Activated CD4-positive, alpha-beta T cell treated with anti-CD3 and anti-CD28 coated beads for 48 hours (primary cell): ENCODE results near the gene OR2AG2.
"Not testable (repeated sequence)": the region's sequence is repeated elsewhere in the genome, so short reads cannot be mapped to it uniquely, and the experiment has no call there.

Source experiments
- DNase-seq: peaks from one replicate; pipeline ENCODE4 v3.0.0-alpha.2; 2020

The OR2AG2 gene

DNA sequence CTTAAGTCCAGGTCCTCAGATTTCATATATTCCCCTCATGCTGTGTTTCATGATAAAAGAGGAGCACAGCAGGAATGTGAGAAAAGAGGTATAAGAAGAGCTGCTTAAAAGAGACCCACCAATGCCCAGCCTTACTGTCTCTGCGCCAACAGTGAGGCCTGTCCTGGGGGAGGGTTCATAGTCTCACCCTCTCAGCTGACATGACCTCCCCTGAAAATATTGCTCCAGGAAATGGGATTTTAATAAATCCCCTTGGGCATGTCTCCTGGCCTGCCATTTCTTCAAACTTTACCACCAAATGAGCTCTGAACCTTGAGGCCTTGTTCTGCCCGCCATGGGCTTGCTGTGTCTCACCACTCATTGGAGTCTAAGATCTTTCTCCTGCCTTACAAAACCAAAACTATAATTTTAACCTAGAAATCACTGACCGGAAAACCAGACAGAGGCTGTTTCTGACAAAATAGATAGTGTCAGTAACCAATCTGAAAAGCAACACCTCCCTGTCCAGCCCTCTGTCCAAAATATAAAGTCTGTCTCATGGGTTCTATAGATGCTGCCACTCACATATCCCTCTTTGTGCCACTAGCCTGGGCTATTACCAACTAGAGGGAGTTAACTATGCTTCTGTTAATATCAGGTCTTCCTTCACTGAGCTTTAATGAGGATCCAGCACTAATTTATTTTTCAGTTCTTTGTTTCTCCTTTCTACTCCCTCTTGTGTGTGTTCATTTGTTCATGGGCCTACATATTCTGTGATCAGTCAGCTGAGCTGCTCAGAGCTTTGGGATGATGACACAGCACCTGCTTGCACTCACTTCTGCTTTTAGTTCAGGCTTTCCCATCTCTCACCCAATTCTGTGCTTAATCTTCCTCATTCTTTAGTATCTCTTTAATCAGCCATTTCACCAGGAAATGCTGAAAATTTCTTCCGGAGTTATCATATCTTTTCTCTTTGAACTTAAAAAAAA lies at the start of gene OR2AG2:
Gene OR2AG2, minus strand, starts transcription at position 51 of the 968 bp plus-strand sequence. CDS start 3,019 bp downstream, outside the sequence.
- DNase-seq = no peak

GRCh38 chr11:6818967-6819366 lies 47.2 kb upstream of the OR2AG2 start:
- DNase-seq = no peak

DNA sequence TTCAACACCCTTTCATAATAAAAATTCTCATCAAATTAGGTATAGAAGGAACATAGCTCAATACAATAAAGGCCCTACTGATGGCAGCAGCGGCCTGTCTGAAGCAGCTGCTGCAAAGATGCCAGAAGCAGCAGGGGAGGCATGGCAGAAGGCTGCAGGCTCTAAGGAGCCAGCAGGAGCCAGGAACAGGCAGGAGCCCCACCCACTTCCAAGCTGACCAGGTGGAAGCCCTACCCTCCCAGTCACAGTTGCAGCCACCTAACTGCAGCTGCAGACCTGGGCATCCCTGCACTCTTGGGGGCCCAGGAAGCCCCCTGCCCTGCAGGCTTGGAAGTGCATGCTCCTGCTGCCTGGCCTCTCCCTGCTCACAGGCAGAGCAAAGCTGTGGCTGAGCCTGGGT lies 45.9 kb upstream of the OR2AG2 start:
- DNase-seq = no peak

- DNase-seq = no peak
These were observed 41.9 kb upstream of the OR2AG2 start for GRCh38 chr11:6813656-6814055.

DNA sequence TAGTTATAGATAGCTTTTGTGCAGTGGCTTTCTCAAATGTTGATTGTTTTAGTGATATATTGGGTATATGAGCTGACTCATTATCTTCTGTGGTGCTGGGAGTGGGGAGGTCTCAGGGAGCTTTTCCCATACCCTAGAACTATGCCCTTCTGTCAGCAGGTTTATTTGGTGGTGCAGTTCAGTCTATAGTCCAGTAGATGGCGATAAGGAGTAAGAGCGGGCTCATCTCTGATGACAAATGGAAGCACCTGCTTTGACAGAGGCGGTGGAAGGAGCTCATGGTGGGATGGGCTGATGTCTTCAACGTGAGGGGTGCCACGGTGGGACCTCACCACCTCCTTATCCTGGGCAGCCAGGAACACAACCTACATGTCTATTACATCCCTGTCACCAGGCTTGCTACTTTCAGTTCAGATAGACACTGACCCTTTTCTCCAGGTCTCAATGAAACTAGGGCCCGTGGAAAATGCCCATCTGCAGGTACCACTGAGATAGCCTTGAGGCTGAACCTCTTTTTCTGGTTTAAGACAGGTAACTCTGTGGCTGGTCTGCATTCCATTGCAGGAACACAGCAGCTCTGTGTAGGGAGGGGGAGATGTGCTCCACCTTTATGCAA lies 40.7 kb upstream of the OR2AG2 start:
- peak; percentile 36 for DNase-seq

- not testable (repeated sequence) for DNase-seq
These were observed 29.3 kb upstream of the OR2AG2 start for GRCh38 chr11:6801075-6801474.

DNA sequence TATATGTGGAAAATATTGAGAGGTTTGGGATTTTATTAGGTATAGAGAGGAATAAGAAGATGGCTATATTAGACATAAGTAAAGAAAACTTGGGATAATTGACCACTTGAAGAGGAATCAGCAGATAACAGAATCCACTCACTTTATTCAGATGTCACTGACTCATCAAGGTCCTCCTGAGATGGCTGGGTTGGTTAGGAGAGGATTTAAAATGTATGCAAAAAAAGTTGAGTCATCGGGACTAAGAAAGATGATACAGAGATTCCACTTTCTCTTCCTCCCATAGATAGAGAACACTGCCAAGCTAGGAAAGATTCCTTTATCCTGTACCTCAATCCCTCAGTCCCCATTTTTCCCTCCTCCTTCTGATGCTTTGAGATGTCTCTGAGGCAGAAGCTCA lies 27.6 kb upstream of the OR2AG2 start, which contains the start of gene OR6A2:
Gene OR6A2, minus strand, starts transcription at position 288 of the 400 bp plus-strand sequence. CDS start 3,981 bp downstream, outside the sequence.
- DNase-seq = no peak

GRCh38 chr11:6794639-6795038 lies 22.9 kb upstream of the OR2AG2 start:
- DNase-seq = no peak

DNA sequence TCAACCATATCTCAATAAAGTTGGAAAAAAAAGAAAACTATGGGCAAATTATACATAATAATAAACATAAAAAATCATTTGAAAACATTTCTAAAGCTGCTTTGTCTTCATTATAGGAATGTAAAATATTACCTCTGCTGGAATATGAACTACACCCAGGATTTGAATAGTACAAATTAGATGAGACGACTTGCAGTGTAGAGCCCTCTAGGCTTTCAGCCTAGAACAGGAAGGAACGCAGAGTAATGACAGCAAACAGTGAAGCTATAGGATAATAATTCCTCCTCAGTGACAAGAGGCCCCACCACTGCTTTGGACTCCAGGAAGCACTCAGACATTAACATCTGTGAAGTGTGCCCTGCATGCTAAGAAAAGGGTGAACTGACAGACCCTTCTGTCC lies 18.8 kb upstream of the OR2AG2 start:
- no peak for DNase-seq

DNA sequence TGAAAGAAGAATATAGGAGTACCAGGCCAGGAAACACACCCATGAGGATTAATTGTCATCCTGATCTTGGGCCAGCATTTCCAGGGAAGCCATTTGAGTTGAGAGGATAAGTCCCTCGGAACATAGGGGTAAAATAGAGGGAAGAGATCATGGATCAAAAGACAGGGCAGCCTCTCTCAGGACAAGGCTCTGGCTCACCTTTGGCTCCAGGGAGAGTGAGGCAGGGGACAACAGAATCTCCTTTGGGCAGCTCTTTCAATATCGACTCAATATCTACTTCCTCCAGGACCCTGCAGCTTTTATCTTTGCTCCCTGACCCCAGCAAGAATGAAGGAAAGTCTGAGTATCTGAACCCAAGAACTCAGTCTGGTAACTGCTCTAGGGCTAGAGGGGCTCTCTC lies 10.9 kb upstream of the OR2AG2 start, which contains the start of gene OR2AG1:
Gene OR2AG1, plus strand, starts transcription at position 301 of the 400 bp plus-strand sequence. CDS start 2,018 bp downstream, outside the sequence.
- DNase-seq = no peak

- DNase-seq = no peak
These were observed 9.1 kb upstream of the OR2AG2 start for GRCh38 chr11:6780829-6781228.

DNA sequence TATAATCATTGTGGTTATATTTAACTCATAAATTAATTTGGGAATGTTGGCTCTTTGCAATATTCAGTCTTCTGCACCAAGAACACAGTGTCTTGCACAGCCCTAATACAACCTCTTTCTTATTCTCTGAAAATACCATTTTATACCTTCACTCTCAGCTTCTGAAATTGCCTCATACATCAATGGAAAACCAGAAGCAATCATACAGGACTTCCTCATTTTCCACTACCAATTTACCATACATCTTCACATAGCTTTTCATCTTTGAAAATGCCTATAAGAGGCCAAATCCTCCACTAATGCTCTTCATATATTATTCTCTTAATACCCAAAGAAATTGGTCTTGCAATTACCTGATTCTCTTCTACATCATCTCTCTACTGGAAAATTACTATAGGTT lies 6.7 kb upstream of the OR2AG2 start:
- DNase-seq = no peak

DNA sequence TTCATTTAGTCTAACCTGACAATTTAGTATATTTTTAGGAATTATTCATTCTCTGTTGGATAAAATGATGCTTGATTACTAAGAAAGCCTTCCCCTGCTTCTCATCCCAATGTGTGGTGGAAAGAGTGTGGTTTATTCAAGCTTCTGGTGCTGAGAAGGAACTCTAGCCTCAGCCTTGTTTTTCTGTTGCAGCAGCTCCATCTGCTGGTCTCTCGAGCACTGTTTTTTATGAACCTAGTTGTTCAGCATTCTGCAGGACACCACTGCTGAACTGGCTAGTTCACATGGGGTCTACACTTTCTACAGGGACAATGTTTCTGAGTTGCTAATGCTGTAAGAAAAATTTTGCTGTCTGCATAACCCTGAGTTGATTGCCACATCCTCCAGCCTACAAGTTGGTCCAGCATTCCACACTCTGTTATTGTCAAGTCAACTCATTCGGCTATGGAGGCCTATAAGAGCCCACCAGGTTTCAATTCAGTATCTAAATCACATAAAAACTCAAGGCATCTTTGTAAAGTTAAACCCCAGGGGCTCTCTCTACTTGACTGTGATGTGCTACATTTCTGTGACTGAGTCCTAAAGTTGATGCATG lies 14.3 kb downstream of the OR2AG2 start:
- peak; percentile 66 for DNase-seq

DNA sequence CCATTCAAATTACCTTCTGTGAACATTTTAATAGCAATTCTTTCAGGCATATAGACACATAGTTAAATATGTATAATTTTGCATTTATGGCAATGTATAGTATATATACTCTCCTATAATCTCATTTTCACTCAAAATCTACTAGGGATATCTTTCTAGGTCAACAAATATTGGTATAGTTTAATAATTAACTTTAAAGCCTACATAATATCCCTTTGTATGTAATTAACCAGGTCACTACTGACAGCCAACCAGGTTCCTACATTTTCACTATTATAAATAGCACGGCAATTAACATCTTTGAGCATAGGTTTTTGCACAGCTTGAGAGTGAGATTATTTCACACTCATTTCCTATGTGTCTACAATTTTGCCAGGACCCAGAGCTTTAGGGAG lies 15.8 kb downstream of the OR2AG2 start:
- no peak for DNase-seq

GRCh38 chr11:6755303-6755952 lies 16.3 kb downstream of the OR2AG2 start:
- peak; percentile 33 for DNase-seq

DNA sequence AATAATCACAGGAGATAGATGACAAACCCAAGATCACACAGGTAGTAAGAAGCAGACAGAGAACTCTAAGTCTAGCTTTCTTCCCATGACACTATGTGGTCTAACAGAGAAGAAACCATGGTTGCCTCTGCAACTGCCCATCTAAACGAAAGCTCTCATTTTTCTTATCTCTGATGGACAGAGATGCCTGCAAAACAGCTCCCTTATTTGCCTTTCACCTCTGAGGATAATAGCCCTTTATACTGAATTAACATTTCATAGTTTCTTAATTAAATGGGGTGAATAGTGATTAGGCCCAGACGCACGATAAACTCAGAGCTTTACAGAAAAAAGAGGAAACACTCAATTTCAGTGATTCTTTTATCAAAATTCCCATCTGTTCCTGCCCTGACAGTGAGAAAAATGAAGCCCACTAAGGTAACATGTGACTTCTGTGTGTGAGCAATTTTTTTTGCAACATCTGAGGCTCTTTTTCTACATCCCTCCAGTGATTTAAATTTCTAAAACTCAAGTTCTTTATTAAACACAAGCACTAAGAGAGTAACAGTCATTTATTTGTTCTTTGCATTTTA lies 24.6 kb downstream of the OR2AG2 start:
- DNase-seq = no peak

DNA sequence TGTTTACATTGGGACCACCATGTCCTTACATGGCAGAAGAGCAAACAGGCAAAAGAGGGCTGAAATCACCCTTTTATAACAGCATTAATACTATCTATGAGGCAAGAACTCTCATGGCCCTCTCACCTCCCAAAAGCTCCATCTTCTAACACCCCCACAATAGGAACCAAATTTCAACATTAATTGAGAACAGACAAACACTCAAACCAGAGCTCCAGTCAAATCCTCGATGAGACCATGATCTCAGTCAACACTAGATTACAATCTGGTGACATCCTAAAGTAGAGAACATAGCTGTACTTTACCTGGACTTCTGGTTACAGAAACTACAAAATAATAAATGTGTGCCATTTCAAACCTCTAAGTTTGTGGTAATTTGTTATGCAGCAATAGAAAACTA lies 25.1 kb downstream of the OR2AG2 start:
- DNase-seq = no peak

DNA sequence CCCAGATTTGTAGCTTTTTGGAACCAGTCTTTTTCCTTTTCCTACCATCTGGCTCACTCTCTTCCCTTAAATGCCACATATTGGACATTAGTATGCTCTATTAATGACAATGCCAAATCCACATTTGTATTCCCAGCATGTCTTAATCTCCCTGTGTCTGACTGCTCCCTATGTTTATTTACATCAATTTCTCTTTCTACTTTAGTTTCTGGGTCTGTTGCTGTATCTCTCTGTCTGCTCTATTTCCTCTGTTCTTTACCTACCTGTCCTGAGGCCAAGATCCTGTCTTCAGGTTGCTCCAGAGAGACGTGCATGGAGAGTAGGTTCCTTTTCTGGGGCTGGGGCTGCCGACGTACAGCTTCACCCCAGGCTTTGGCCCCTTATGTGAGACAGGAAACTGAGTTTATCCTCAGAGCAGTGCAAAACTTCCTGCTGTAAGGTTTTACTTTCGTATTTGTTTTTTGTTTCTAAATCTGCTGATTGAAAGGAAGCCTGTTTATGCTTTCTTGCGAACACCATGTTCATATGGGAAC lies 25.6 kb downstream of the OR2AG2 start:
- DNase-seq = peak; percentile 41

DNA sequence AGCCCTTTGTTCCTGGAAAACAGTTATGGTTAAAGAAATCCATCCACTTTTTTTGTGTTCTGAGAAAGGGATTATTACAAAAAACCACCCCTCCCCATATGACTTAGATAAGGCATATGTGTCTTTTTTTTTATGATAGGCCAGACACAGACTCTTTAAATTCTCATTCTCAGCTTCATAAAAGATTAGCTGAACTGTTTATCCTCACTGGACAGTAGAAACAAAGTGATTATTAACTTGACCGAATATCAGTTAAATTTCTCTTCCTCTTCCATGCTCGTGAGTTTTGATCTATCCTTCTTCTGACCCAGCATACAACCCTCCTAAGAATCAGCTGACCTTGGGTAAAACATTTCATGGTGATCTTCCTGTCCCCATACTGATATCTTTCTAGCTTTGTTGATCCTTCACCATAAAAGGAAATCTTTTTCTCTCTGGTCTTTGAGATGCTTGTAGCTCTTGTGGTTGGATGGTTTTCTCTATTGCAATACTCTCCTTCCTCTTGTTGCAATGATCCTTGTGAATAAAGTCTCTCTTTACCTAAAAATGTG lies 26.2 kb downstream of the OR2AG2 start:
- DNase-seq = no peak

GRCh38 chr11:6745018-6745417 lies 26.8 kb downstream of the OR2AG2 start:
- no peak for DNase-seq

GRCh38 chr11:6742260-6742659 lies 29.5 kb downstream of the OR2AG2 start:
- peak; percentile 42 for DNase-seq

GRCh38 chr11:6738590-6738989 lies 33.2 kb downstream of the OR2AG2 start:
- DNase-seq = no peak
